Mesenteric fat pad (tissue), 1 donor: Measurements from ENCODE around the gene SEMA3G. TPM values are rescaled to one million over a fixed set of nuclear protein-coding genes. Genes with fewer than 3 reads are reported as not detected.

Experiments used
- DNase-seq: peaks from one replicate; pipeline ENCODE4 v3.0.0-alpha.2; 2020; ENCODE audit warnings: low spot score
- total RNA-seq: library from RNA; stranded (reverse); fragmentation: NEBNext Ultra II Directional; extraction: Animal tissue kit (Norgen Biotek cat#: 25700); gene quantifications from one replicate; pipeline ENCODE4 v1.2.1, GENCODE V29; 2021
- donor health status: DM: yes; HTN: yes; CAD: no.

Gene SEMA3G
- total RNA-seq, 1 donor from 2014 or later = 144 TPM

- DNase-seq = no peak
Measured at GRCh38 chr3:52423173-52423572, 21.7 kb downstream of the SEMA3G start.

- no peak for DNase-seq
Measured at GRCh38 chr3:52422669-52423068, 22.2 kb downstream of the SEMA3G start.

DNA sequence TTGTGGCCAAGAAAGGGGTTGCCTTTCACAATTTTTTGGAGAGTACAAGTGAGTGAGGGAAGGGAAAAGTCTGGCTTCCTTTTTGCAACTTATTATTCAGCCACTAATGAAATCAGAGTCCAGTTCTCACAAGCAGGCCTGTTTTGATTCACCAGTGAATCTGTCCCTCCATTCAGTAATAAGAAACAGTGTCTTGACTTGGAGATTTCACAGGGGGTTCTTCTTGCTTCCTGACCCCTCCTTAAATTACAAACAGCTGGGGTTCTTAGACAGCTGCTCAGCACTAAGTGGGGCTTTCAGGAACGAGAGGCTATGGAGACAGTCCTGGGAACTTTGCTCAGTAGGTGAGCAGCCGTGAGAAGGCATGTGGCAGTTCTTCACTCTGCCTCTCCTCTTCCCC lies 24.5 kb downstream of the SEMA3G start:
- DNase-seq = no peak

DNA sequence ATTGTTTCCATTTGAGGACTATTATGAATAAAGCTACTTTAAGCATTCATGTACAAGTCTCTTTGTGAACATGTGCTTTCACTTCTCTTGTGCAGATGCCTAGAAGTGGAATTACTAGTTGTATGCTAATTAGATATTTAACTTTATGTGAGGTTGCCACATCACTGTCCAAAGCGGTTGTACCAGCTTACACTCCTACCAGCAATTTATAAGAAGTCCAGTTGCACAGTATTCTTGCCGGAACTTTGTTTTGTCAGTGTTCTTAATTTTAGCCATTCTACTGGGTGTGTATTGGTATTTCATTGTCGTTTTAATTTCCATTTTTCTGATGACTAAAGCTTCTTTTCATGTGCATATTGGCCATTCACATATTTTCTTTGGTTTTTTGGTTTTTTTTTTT lies 29.1 kb downstream of the SEMA3G start:
- no peak for DNase-seq

DNA sequence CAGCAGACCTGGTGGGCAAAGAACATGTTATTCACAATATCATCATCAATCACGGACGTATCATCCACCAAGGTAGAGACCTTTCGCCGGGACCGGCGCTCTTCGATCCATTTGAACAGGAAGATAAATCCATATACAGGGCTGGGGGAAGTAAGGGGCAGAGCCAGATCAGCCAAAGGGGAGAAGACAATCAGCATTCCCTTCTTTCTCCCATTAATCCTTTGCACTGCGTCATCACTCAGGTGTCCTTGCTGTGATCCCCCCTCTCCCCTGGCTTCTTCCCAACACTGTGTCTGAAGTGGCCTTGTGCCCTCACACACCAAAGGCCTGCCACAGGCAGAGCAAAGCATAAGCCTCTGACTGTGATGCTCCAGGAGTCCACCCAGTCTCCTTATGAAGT lies 36.4 kb downstream of the SEMA3G start:
- DNase-seq = no peak

GRCh38 chr3:52407779-52408178 lies 37.1 kb downstream of the SEMA3G start:
- no peak for DNase-seq

- no peak for DNase-seq
Measured at GRCh38 chr3:52406791-52407510, 38.0 kb downstream of the SEMA3G start.

- DNase-seq = no peak
Measured at GRCh38 chr3:52406231-52406661, 38.7 kb downstream of the SEMA3G start.

- DNase-seq = no peak
Measured at GRCh38 chr3:52405601-52406110, 39.2 kb downstream of the SEMA3G start.

GRCh38 chr3:52405066-52405465 lies 39.8 kb downstream of the SEMA3G start:
- no peak for DNase-seq

DNA sequence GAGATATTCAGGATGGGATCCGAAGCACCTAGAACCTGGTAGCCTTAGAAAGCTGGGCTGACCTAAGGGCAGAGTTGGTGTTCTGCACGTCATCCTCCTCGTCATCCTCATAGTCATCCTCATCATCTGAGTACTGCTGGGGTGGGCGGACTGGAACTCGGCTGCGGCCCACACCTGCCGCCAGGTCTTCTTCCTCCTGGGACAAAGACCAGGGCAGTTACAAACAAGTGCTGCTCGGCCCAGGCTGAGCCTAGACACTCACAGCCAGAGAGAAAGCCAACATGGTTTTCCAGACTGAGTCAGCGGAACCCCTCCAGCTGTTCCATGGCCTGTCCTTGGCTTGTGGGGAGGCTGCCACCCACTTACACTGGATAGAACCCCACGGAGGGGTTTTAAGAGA lies 40.5 kb downstream of the SEMA3G start:
- DNase-seq = no peak

DNA sequence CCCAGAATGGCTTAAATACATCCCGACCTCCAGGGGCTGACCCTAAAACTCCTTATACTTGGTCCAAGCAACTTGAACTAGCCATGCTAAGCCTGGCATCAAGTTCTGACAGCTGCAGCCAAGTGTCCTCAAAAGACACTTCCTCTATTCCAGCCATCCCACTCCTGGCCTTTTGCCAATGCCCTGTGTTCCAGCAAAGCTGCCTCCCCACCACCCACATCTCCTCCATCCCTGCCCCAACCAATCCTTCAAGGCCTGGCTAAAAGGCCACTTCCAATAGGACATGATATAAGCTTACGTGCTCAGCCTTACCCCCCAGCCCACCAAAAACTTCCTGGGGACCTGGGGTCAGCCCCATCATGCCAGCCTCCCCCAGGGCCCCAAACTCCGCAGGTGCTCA lies 40.9 kb downstream of the SEMA3G start:
- DNase-seq = no peak

GRCh38 chr3:52403271-52403841 lies 41.5 kb downstream of the SEMA3G start:
- no peak for DNase-seq

DNA sequence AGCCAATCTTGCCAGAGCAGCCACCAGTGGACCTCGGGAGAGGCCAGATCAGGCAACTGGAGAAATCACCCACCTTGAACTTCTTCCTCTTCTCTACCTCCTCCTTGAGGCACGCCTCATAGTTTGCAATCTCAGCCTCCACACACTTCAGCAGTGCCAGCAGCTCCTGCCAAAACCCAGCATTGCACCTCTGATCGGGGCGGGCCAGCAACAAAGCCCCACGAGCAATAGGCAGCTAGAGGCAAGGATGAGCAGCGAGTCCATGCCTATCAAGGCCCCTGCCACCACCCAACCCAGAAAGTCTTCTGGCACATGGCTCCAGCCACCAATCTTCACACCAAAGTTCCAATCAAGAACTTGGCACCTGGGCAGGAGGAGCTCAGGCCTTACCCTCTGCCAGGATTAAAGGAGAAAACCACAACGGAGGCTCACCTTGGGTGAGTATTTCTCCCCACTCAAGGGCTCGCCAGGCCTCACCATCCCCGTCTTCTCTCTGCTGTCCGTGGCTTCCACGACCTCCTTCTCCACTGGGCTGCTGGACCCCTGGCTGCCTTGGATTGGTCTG lies 42.1 kb downstream of the SEMA3G start:
- no peak for DNase-seq

GRCh38 chr3:52402101-52402521 lies 42.8 kb downstream of the SEMA3G start:
- DNase-seq = no peak

DNA sequence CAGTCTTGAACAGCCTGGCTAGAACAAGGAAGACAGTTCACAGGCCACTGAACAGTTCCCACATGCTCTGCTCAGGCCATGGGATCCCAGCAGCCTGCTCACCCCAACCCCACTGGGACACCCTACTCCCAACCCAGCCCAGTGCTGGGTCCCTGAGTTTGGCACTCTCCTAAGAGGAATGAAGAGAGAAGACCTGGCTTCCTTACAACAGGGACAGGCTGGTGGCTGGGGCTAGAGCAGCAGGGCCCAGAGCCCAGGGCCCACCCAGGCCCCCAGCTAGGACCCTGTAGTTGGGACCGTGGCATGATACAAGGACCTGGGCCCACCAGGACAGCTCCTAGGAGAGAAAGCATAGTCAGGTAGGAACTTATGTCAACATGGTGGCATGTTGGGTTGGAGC lies 43.4 kb downstream of the SEMA3G start:
- no peak for DNase-seq

- no peak for DNase-seq
Measured at GRCh38 chr3:52401021-52401420, 43.9 kb downstream of the SEMA3G start.

DNA sequence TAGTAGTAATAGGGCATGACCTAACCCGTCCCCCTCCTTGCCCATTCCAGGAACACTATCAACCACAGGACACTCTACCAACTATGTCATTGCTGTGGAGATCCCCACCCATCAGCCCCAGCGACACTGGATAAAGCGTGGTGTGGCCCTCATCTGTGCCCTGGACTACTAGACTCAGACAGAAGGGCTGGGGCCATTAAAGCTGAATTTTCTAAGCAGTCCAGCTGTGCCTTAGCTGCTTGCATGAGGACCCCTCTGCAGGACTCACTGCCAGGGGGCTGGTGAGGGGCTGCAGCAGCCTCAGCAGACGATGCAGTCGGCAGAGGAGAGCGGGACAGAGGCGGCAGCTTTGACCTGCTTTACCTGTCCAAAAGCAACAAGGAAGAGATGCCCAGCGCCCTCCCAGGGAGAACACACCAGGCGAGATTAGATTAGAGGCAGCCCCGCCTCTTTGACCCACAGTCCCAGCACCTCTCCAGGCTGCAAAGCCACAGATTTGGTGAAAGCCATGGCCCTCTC lies 44.6 kb downstream of the SEMA3G start:
- no peak for DNase-seq

- DNase-seq = no peak
Measured at GRCh38 chr3:52399593-52399992, 45.3 kb downstream of the SEMA3G start.

- no peak for DNase-seq
Measured at GRCh38 chr3:52399131-52399530, 45.8 kb downstream of the SEMA3G start.

DNA sequence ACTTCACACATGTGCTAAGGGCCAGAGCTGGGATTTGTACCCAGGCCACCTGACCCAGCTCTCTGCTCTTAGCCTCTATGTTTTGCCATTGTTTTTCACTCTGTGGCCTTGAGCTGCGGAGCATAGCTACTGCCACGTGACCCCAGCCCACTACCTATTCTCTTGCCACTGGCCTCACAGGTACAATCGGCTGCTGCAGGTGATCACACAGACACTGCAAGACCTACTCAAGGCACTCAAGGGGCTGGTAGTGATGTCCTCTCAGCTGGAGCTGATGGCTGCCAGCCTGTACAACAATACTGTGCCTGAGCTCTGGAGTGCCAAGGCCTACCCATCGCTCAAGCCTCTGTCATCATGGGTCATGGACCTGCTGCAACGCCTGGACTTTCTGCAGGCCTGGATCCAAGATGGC lies 46.2 kb downstream of the SEMA3G start:
- DNase-seq = no peak

DNA sequence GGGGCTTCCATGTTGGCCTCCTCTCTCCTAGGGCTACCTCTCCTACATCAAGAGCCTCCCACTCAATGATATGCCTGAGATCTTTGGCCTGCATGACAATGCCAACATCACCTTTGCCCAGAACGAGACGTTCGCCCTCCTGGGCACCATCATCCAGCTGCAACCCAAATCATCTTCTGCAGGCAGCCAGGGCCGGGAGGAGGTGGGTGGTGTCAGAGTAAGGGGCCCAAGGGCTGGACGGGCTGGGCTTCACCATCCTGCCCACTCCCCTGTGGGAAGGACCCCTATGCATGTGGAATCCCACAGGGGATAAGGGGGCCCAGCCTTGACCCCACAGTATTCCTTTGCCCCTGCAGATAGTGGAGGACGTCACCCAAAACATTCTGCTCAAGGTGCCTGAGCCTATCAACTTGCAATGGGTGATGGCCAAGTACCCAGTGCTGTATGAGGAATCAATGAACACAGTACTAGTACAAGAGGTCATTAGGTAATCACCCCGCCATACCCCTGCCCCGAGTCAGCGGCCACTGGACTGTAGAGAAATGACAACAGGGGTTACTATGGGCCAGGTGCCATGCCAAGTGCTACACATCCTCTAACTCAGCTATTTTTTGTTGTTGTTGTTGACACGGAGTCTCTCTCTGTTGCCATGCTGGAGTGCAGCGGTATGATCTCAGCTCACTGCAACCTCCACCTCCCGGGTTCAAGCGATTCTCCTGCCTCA lies 47.1 kb downstream of the SEMA3G start:
- DNase-seq = no peak
